Measurements from ENCODE around the gene CNTNAP1.
"Not testable (repeated sequence)": the region's sequence is repeated elsewhere in the genome, so short reads cannot be mapped to it uniquely, and the experiment has no call there.

The CNTNAP1 gene

DNA sequence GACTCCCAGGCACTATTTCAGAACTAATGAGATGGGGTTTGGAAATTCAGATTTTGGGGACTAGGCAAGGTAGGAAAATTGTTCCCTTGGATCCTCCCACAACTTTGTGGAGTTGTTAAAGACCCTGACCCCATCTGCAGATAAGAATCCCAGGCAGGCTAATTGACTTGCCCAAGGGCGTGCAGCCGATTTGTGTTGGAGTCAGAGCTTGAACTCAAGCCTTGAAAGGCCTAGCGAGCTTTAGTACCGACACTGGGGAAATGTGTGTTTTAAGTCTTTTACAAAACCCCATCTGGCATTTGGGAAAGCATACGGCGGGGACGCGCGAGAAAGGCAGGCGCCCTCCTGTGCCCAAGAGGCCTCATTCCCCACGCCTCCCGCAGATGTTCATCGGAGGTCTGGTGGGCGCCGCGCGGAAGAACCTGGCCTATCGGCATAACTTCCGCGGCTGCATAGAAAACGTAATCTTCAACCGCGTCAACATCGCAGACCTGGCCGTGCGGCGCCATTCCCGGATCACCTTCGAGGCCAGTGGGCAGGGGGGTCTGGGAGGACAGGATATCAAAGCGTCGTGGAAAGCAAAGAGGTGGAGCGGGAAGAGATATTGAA, 4.3 kb downstream of the CNTNAP1 start:
- no peak for DNase-seq

DNA sequence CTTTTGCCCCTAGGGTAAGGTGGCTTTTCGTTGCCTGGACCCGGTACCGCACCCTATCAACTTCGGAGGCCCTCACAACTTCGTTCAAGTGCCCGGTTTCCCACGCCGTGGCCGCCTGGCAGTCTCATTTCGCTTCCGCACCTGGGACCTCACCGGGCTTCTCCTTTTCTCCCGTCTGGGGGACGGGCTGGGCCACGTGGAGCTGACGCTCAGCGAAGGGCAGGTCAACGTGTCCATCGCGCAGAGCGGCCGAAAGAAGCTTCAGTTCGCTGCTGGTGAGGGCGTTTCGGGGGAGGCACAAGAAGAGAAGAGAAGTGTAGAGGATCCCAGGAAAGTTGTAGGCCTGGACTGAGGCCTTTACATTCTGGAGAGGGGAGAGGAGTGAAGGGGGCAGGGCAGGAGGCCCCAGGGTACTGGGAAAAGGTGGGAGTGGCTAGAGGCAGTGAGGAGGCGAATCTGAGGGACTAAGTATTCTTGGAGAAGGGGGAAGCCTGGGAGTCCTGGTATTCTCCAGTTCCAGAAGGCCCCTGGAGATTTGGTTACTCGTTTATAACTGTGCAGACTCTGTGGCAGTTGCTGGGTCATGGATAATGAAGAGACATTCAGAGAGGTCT, 5.5 kb downstream of the CNTNAP1 start:
- no peak for DNase-seq

DNA sequence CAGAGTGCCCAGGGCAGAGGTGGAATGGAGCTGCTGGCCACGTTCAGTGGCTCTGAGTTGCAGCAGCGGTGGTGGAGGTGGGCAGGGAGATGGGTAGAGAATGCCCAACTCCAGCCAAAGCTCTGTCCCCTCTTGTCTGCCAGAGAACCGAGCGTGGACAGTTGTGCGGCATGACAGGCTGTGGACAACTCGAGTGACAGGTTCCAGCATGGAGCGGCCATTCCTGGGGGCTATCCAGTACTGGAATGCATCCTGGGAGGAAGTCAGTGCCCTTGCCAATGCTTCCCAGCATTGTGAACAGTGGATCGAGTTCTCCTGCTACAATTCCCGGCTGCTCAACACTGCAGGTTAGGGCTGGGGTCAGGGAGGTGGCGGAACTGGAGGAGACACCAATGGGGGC, 8.3 kb downstream of the CNTNAP1 start:
- no peak for DNase-seq

DNA sequence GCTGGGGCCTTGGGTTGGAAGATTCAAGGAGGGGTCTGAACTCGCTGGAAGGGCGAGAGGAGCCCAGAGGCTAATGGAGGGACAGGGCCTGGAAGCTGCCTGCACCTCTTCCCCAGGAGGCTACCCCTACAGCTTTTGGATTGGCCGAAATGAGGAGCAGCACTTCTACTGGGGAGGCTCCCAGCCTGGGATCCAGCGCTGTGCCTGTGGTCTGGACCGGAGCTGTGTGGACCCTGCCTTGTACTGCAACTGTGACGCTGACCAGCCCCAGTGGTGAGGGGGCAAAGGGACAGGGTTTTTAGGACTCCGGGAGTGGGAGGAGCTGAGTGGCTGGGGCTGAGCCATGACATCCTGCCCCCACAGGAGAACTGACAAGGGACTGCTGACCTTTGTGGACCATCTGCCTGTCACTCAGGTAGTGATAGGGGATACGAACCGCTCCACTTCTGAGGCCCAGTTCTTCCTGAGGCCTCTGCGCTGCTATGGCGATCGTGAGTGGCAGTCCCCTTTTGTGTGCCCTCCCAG, 8.8 kb downstream of the CNTNAP1 start:
- DNase-seq = no peak

DNA sequence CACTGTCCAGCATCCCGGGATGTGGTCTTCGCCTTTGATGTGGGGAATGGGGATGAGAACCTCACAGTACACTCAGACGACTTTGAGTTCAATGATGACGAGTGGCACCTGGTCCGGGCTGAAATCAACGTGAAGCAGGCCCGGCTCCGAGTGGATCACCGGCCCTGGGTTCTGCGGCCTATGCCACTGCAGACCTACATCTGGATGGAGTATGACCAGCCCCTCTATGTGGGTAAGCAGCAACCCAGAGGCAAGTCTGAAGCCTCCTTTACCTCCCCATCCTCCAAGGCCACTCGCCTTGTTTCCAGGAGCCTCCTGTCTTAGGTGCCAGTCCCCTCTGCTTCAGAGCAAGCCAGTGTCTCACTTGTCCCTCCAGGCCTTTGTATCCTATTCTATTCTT, 10.2 kb downstream of the CNTNAP1 start:
- no peak for DNase-seq

DNA sequence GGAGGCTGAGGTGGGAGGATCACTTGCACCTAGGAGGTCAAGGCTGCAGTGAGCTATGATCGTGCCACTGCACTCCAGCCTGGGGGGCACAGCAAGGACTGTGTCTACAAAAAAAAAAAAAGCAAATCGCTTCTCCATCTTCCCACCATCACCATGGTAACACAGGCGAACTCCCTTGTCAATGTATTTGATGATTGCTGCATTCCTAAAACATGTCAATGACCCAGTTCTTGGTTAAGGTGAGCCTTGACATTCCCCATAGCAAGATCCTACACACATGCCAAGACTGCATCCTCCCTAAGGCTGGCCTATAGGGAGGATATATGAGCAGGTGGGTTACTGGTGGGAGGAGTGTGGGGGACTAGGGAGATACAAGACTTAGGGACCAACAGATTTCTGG, 12.2 kb downstream of the CNTNAP1 start:
- DNase-seq = no peak

DNA sequence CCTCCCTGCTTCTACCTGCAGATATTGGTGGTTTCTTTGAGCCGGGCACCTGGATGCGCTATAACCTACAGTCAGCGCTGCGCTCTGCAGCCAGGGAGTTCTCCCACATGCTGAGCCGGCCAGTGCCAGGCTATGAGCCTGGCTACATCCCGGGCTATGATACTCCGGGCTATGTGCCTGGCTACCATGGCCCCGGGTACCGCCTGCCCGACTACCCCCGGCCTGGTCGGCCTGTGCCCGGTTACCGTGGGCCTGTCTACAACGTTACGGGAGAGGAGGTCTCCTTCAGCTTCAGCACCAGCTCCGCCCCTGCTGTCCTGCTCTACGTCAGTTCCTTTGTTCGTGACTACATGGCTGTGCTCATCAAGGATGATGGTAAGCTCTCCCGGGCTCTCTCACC, 13.2 kb downstream of the CNTNAP1 start:
- DNase-seq = no peak

DNA sequence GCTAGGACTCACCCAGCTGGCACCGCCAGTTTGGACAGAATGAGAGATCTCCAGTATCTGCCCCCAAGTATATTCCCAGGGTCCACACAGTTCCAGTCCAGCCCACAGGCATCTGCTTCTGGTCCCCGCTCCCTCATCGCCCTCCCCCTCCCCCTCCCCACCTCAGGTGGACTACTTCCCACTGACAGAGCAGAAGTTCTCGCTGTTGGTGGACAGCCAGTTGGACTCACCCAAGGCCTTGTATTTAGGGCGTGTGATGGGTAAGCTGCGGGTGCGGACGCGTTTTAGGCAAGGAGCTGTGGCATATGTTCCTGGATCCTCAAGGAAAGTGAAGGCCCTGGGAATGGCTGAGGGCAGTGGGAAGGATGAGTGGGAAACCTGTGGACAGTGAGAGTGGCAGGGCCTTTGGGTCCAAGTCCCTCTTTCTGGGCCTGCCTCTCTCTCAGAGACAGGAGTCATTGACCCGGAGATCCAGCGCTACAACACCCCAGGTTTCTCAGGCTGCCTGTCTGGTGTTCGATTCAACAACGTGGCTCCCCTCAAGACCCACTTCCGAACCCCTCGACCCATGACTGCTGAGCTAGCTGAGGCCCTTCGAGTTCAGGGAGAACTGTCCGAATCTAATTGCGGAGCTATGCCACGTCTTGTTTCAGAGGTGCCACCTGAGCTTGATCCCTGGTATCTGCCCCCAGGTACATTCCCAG, 14.9 kb downstream of the CNTNAP1 start:
- DNase-seq = no peak

DNA sequence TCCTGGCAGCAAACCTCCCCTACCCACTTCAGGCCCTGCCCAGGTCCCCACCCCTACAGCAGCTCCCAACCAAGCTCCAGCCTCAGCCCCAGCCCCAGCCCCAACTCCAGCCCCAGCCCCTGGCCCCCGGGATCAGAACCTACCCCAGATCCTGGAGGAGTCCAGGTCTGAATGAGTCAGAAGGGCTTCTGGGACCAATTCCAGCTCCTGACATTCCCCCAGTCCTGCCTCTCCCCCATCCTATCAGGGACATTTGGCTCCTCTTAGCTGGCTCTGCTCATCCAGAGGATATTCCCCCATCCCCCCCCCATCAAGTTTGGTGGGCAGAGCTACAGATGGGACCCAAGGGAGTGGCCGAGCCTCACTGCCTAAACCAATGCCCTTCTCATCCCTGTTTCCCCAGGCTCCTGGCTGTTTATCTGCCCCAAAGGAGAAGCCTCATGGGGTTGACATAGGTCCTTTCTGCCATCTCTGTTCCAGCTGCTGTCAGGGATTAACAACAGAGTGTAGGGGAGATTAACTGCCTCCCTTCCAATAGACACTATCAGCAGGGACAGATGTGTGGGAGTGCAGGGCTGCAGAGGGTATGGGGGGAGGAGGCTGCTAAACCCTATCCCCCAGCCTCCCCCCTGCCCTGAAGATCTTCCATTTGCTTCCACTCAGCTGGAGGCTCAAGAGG, 16.5 kb downstream of the CNTNAP1 start:
- peak; percentile 89 for DNase-seq

DNA sequence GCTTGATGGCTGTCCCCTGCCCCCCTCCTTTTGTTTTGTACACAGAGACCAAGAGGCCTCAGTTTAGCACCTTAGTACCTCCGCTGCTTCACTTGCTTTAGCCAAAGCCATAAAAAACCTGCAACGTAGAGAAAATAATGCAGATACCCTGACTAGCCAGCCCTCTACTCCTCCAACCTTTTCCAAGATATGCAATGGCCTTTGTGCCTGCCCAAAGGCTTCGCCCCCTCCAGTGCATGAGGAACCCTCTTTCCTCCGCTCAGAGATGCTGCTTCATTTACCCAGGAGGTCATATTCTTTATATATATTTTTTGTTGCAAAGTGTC, 17.0 kb downstream of the CNTNAP1 start:
- DNase-seq = no peak

DNA sequence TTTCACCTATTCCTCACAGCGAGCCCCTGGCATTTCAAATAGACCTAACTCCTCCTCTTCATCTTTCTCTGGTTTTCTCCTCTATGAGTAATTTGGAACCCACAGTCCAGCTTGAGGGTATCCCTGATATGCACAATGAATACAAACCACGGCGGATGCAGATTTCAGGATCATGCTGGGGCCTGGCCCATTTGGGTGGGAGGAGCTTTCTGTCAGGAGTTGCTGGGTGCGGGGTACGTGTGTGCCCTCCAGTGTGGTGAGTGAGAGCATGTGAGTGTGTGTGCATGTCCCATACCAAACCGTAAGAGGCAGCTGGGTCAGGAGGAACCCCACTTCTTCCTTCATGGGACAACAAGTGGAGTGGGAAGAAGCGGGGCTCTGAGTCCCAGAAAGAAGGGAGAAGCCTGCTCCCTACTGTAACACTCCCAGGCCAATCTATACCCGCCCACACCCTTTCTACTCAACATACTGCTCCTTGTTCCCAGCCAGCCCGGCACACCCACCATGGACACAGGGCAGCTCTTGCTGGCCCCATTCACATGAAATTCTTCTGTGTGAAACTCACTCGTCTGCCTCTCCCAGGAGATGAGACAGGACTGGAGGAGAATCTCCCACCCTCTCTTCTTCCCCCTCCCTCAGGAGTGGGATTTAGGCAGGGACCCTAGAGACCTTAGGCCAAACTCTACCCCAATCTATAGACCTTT, 18.4 kb downstream of the CNTNAP1 start:
- no peak for DNase-seq

DNA sequence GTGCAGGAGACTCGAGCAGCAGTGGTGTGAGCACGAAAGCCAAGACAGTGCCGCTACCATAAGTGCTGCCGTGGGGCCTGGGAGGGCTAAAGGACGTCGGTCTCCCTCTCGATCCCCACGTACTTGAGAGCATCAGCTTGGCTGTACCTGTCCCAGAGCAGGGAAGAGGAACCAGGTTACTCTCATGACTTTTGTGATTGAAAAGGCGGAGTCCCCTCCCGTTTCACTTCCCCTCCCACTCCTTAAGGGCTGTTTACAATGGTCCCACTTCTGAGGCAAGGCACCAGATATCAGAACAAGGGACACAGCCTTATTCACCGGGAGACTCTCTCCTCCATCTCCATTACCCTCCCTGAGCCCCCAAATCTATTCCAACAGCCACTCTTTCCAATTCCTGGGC, 20.1 kb downstream of the CNTNAP1 start:
- no peak for DNase-seq

DNA sequence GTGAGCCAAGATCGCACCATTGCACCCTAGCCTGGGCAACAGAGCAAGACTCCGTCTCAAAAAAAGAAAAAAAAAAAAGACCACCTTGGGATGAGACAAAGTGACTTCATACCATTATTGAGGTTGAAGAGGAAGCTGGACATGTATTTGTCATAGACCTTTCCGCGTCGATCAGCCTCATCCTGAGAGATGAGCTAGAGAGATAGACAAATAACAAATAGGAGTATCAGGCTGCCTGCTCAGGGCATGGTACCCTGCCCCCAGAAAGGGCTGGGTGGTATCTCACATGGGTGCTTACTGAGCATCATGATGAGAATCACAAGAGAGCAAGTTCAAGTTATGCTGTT, 22.1 kb downstream of the CNTNAP1 start:
- no peak for DNase-seq

DNA sequence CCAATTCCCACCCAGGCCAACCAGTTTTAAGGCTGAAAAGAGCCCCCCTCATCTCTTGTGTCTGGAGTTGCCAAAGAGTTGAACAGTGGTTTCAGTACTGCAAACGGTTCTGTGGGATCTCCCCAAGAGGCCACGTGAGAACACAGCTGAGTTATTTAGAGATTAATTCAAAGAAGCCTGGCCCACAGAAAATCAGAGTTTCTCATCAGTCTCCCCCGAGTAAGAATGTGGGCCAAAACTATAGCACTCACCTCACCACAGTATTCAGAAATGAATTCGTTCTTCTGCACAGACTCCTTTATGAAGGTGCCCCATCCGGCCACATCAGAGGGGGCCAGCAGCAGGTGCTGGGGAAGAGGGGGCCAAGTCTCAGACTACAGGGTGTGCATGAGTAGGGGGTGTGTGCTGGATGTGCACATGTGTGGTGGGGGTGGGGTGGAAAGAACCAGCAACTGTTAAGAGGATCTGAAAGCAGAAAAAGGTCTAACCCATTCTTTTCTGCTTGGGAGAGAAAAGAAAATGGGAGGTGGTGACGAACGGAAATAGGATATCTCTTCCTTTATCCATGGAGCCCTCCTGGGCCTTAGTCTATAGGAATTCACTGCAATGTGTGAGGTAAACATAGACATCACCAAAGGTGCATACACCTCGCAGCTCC, 22.6 kb downstream of the CNTNAP1 start:
- DNase-seq = no peak

DNA sequence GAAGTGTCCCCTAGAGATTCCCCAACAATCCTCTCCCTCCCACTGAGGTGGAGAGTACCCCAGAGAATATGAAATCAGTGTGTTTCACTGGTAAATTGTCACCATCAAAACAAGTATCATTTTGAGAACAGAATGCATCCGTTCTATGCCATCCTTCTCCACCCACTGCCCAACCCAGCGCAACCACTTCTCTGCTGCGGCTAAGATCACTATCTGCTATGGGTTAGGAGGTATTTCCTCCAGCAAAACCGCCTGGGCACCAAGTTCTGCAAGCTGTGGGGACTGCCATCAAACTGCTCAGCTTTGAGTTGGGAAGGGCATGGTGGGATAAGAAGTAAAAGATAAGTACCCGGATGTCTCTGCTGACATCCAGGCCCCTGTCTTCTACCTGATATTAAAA, 24.4 kb downstream of the CNTNAP1 start:
- no peak for DNase-seq

DNA sequence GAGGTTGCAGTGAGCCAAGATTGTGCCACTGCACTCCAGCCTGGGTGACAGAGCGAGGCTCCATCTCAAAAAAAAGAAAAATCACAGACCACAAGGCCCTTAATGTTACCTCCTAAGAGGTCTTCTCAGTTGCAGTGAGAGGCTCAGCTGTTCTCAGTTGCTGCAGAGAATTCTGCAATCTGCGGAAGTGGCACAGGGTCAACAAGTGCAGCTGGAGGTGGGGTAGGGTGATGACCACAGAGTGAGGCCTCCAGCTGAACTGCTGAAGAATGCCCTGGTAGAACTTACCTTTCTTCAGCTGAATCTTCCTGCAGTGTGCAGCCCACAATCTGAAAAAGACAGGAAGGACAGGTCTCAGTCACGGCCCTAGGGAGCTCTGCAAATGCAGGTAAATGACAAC, 26.3 kb downstream of the CNTNAP1 start:
- DNase-seq = no peak

DNA sequence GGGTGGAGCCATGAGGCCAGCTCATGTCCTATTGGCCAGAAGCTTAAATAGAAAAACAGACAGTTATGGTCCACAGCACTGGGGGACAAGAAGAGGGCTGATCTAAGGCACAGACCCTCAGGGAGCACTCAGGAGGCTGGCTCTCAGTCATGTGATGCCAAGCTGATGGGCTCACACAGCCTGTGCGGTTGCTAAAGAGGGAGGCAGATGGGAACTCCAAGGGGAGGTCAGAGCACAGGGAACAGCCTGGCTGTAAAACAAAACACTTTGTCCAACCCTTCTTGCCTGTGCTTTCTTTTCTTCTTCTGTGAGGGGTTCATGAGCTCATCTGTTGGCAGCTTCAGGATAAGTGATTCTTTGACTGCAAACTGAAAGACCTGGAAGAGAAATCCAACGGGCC, 27.2 kb downstream of the CNTNAP1 start:
- no peak for DNase-seq

DNA sequence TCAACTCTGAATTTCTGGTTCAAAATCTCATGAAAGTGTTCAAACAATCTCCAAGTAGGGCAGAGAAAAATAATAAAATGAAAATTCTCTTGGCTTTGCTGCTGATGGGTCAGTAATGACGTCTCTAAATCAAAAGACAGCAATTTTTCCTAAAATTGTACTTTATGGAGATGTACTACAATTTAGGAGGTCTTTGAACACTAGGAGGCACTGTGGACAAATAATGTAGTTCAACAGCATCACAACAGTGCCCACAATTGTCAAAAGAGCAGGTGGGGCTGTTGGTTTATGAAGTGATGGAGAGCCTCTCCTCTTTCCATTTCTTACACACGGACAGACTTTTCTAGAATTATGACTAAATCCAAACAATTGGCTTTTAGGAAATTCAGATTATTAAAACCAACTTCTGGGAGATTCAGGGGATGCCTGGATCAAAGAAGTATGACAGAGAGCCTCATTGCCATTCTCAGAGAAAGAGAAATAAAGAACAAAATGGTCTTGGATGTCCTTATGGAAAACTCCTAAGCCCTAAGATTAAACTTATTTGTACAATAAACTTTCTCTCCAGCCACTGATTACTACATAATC, 38.8 kb downstream of the CNTNAP1 start:
- DNase-seq = peak; percentile 57

DNA sequence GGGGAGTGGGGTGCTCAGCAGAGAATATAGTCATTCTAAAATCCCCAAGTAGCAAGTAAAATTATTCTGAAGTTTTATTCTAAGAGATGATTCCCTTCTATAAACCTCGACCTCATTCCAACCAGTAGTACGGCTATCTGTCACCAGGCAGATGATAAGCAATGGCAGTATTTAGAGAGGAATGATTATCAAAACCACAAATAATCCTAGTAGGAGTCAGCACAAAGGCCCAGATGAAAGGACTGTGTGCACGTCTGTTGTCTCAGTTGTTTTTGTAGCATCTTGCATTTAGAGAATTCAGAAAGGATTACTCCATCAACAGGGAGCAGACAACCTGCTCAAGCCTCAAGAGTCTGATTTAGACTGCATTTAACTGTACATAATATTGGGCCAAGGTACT, 41.3 kb downstream of the CNTNAP1 start:
- DNase-seq = no peak

DNA sequence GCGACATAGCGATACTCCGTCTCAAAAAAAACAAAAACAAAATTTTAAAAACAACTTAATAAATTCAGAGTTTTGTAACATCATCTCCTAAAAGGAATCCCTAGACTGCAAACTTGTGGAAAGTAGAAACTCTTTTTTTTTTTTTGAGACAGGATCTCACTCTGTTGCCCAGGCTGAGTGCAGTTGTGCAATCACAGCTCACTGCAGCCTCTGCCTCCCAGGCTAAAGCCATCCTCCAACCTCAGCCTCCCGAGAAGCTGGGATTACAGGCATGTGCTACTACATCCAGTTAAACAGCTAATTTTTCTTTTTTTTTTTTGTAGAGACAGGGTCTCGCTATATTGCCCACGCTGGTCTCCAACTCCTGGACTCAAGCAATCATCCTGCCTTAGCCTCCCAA, 42.8 kb downstream of the CNTNAP1 start:
- no peak for DNase-seq

DNA sequence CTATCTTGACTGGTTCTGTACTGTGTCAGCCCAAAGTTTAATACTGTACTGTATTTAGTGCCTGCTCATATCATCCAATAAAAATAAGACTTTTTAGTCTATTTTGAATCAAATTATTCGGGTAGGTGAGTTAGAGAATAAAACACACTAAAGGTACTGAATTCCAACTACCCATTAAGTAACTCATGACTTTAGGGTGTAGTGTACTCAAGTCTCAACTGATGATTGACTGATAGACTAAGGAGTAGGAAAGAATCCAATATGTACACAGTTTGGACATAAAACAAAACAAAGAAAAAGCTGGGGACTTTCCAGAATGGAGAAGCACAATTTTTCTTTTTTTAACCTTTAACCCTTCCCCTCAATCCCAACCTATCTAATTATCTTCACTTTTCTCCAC, 58.4 kb downstream of the CNTNAP1 start:
- no peak for DNase-seq

DNA sequence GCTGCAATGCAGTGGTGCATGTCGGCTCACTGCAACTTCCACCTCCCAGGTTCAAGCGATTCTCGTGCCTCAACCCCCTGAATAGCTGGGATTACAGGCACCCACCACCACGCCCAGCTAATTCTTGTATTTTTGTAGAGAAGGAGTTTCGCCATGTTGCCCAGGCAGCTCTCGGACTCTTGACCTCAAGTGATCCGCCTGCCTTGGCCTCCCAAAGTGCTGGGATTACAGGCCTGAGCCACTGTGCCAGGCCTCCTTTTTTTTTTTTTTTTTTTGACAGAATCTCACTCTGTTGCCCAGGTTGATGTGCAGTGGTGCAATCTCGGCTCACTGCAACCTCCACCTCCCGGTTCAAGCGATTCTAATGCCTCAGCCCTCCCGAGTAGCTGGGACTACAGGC, 60.6 kb downstream of the CNTNAP1 start:
- DNase-seq = not testable (repeated sequence)
